A549 treated with Hydrocortisone at 1 μM for 4 hours (cell line): ENCODE data around the gene PSPN. TPM values are rescaled to one million over a fixed set of nuclear protein-coding genes. Genes with fewer than 3 reads are reported as not detected.

Experiments
- total RNA-seq: library from RNA; stranded (reverse); fragments of 200-300 nt; extraction: Qiagen RNA extraction; gene quantifications from 5 replicates; pipeline ENCODE4 v1.2.3, GENCODE V29; 2022

PSPN gene, protein sequence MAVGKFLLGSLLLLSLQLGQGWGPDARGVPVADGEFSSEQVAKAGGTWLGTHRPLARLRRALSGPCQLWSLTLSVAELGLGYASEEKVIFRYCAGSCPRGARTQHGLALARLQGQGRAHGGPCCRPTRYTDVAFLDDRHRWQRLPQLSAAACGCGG
- 0.46 to 1.0 TPM (median 0.77 TPM) in 5 replicates for total RNA-seq

DNA sequence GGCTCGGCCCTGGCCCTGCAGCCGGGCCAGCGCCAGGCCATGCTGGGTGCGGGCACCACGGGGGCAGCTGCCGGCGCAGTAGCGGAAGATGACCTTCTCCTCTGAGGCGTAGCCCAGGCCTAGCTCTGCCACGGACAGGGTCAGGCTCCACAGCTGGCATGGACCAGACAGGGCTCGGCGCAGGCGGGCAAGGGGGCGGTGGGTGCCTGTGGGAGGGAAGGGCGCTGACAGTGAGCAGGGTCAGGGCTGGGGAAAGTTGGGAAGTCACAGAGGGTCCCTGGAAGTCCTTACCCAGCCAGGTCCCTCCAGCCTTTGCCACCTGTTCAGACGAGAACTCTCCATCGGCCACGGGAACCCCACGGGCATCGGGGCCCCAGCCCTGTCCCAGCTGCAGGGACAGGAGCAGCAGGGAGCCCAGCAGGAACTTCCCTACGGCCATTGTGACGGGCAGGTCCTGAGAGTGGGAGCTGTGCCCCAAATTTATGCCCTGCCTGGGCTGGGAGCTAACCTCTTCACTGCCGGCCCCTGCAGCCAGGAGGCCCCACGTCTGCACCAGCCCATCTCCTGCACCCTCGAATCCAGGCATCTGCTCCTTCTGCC, at the start of gene PSPN:
Gene PSPN (minus strand): TSS at position 523 of the 600 bp plus-strand sequence. CDS start 84 bp downstream, at position 439.

DNA sequence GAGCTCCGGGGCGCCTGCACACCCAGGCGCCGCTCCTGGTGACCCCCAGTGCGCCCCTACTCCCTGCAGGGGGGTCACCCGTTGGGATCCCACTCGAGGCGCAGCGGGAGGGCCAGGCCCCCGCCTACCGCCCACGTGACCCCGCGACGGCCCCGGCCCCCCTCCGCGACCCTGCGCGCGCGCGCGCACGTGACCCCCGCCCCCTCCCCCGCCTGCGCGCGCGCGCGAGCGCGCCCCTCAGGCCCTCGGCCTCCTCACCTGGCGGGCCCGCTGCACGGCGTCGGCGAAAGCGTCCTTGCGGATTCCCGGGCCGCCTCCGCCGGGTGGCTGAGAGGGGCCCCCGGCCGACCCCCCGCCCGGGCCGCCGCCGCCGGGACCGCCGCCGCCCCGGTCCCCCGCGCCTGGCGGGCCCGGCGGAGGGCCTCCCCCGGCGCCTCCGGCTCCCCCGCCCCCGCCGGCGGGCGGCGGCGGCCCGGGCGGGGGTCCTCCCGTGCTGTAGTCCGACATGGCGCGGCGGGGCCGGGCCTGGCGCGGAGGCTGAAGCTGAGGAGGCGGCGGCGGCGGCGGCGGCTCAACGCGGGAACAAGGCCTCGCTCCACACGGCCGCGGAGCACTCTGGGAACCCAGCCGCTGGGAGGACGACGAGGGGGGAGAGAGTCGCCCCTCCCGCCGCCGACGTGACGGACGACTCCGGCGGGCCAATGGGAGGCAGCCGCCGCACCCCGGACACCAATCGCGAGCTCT, 48.6 kb upstream of the PSPN start, which contains the start of gene KHSRP:
Gene KHSRP (minus strand): TSS at position 617 of the 744 bp plus-strand sequence. CDS start 110 bp downstream, at position 507.

DNA sequence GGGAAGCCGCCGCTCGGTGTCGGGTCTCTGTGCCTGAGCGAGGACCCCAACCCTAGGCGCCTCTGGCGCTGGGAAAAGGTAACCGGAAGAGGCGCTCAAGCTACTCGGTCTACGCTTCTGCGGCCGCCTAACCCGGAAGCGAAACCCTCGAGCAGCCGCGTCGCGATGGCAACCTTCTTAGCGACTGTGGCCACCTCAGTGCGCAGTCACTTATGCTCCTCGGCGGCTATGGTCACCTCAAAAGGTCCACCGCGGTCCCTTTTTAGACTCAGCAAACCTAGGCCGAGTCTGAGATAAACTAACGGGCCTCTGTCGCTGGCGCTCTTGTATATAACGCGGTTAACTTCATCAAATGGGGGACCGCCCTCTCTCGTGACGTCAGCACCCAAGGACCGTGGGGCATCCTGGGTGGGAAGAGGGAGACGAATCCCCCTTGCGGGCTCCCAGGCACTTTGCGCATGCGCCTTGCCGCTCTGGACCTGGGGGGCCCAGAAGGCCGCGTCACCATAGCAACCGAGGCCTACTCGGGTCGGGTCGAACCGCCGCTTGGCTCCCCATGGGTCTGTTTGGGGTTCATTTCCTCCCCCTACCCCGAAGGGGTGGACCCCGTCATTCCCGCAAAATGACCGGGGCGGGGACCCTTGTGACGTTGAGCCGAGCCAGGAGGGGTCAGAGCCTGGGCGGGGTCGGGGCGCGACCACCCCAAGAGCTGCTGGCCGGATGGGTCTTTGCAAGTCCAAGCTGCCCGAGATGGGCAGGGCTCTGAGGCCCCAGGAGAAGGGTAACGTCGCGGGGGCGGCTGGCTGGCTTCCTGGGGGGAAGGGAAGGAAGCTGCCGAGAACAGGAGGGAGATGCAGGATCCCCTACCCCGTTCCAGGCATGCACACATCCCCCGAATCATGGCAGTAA, 17.6 kb upstream of the PSPN start, which contains the start of gene GTF2F1:
Gene GTF2F1 (minus strand): TSS at position 91 of the 909 bp plus-strand sequence. CDS start 169 bp downstream, outside the sequence.

DNA sequence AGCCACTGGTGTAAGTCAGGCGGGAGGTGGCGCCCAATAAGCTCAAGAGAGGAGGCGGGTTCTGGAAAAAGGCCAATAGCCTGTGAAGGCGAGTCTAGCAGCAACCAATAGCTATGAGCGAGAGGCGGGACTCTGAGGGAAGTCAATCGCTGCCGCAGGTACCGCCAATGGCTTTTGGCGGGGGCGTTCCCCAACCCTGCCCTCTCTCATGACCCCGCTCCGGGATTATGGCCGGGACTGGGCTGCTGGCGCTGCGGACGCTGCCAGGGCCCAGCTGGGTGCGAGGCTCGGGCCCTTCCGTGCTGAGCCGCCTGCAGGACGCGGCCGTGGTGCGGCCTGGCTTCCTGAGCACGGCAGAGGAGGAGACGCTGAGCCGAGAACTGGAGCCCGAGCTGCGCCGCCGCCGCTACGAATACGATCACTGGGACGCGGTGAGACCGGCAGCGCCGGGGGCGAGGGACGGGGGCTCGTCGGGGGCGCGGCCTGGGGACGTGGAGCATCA, 3.1 kb downstream of the PSPN start, which contains the start of gene ALKBH7:
Gene ALKBH7 (plus strand): TSS at position 201 of the 502 bp plus-strand sequence. CDS start 27 bp downstream, at position 228.

DNA sequence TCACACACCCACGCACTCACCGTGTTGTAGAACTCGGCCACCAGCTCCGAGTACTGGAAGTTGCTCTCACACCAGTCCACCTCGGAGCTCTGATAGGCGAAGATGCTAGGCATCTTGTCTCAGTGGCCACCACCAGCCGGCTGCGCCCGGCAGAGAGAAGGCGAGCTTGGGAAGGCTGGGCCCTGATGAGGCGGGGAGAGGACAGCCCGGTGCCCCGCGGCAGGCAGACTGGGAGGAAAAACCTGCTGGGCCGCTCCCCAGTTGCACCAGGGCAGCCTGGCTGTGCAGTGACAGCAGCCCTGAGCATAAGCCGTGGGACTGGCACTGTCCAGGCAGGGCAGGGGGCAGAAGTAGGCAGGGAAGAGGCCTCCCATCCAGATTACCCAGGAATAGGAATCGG, 42.3 kb downstream of the PSPN start, which contains the start of gene ACER1:
Gene ACER1 (minus strand): TSS at position 174 of the 400 bp plus-strand sequence. CDS start 61 bp downstream, at position 113.

Other genes starting within 250 kb of the PSPN start
- not detected in 5 replicates for gene ACSBG2, start 240.3 kb downstream of the PSPN start, total RNA-seq
- gene MLLT1, start 96.0 kb downstream of the PSPN start, total RNA-seq: 19.5 to 21.6 TPM (median 20.5 TPM) in 5 replicates
- not detected in 5 replicates for gene ACER1, start 42.3 kb downstream of the PSPN start, total RNA-seq
- gene CLPP, start 14.4 kb downstream of the PSPN start, total RNA-seq: 41.0 to 77.7 TPM (median 72.0 TPM) in 5 replicates
- gene ALKBH7, start 3.1 kb downstream of the PSPN start, total RNA-seq: 14.2 to 39.7 TPM (median 37.3 TPM) in 5 replicates
- gene GTF2F1, start 17.2 kb upstream of the PSPN start, total RNA-seq: 53.0 to 62.0 TPM (median 54.9 TPM) in 5 replicates
- gene KHSRP, start 48.9 kb upstream of the PSPN start, total RNA-seq: 179 to 222 TPM (median 196 TPM) in 5 replicates
- gene SLC25A41, start 57.8 kb upstream of the PSPN start, total RNA-seq: 0.08 to 0.13 TPM (median 0.12 TPM) in 3 of 5 replicates, not detected in the others
- gene SLC25A23, start 83.9 kb upstream of the PSPN start, total RNA-seq: 17.5 to 20.9 TPM (median 18.9 TPM) in 5 replicates
- gene CRB3, start 88.3 kb upstream of the PSPN start, total RNA-seq: 3.1 to 4.6 TPM (median 4.2 TPM) in 5 replicates
- 0.13 to 0.25 TPM (median 0.21 TPM) in 5 replicates for gene DENND1C, start 105.9 kb upstream of the PSPN start, total RNA-seq
- 6.0 to 7.4 TPM (median 6.6 TPM) in 5 replicates for gene TUBB4A, start 126.4 kb upstream of the PSPN start, total RNA-seq
- gene TNFSF9, start 155.1 kb upstream of the PSPN start, total RNA-seq: 2.3 to 4.8 TPM (median 4.5 TPM) in 5 replicates
- gene CD70, start 215.2 kb upstream of the PSPN start, total RNA-seq: 11.4 to 24.9 TPM (median 21.6 TPM) in 5 replicates